ENCODE data around the gene MZB1. TPM values are rescaled to one million over a fixed set of nuclear protein-coding genes. Genes with fewer than 3 reads are reported as not detected.

Gene MZB1
- total RNA-seq, 2 experiments from 2014 or later: 0.42 to 0.63 TPM

DNA sequence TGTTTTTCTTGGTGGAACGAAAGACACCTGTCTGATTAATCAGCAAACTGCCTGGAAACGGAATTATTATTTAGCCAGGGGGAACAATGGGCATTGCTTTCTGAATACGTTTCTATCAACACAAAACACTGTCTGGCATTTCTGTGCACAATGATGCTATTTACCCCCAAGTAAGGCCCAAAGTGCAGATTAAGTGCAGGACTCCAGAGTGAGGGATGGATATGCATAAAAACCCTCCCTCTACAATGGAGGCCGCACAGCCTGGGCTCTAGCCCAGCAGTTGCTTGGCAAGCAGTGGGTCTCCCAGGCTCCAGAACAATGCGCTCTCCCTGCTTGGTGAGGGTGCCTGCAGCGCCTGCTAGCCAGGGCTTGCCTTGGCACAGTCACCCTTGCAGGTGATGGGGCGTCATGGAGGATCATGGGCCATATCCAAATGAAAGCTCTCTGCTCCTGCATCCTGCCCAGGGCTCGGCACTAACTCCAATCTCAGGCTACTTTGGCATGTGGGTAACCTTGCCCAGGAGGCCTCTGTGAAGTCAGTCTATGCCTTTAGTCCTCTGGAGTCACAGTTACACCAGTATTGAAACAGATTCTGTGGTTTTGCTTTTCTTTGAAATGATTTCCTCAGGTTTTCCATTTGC lies 25.6 kb upstream of the MZB1 start:
- intact Hi-C loops (cut with DNase I, micrococcal nuclease): no loop called here
- H3K4me3 ChIP-seq (ENCODE audit: low read length): no peak overlapping the region
- no peaks in the 10 kb centered on the region for H3K9me3 Mint-ChIP-seq
- ATAC-seq (ENCODE audit: poor library complexity): peak; percentile 22
- peaks cover 23% of the 10 kb centered on the region for H3K4me1 Mint-ChIP-seq (ENCODE audit: low read depth)
- peaks cover 5% of the 10 kb centered on the region for H3K36me3 ChIP-seq (ENCODE audit: insufficient read depth, low read length)
- H3K27ac ChIP-seq (ENCODE audit: low read depth in 1 of 2, low read length in 2 of 2): no peak overlapping the region
- H3K36me3 Mint-ChIP-seq (ENCODE audit: low read depth): peaks cover 28% of the 10 kb centered on the region
- H3K4me3 Mint-ChIP-seq: no peak overlapping the region
- TF ChIP-seq CTCF (IDR thresholded peaks at IDR 0.05): no peak
- H3K27me3 Mint-ChIP-seq: no peaks in the 10 kb centered on the region
- ChIA-PET CTCF (interaction anchor here (0.8 to 1.3 kb wide), 2 partner anchors 12 to 102 kb away, joined by 3 to 4 read pairs; partner anchors contain the start of gene SPATA24), POLR2A (interaction anchor here (0.7 to 1.7 kb wide), 3 partner anchors 25 to 73 kb away, joined by 3 to 6 read pairs (median 3); partner anchors contain the start of genes MZB1 and STING1)
- H3K9me3 ChIP-seq (ENCODE audit: control insufficient read depth in 1 of 2, insufficient read depth in 1 of 2, low read length in 2 of 2): no peaks in the 10 kb centered on the region
- H3K27ac Mint-ChIP-seq: no peak overlapping the region
- peaks cover 19% of the 10 kb centered on the region for H3K4me1 ChIP-seq (ENCODE audit: insufficient read depth, low read length)
- H3K27me3 ChIP-seq (ENCODE audit: control insufficient read depth in 1 of 2, insufficient read depth in 2 of 2, low read length in 2 of 2): no peaks in the 10 kb centered on the region
- no peak for DNase-seq

DNA sequence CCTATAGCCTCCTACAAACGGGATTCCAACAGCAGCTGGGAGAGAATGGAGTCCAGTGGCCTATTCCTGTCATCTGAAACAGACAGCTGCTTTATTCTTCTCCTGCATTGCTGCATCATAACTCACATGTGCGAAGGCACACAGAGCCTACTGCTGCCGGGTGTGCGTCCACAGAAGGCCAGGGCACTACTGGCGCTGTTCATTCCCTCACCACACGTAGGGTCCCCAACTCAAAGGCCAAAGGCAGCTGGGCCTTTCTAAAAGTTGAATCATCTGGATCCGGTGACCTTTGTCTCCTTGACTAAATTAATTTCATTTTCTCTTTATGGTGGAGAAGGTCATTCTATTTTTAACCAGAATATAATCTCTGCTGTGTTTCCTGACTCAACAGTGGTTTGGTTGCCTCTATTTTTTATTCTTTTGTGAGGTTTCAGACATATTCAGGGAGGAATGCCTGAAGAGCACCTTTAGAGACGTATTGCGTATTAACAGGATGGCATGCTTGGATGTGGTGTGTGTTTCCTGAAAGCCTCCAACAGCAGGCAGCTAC lies 24.9 kb upstream of the MZB1 start:
- Histone ChIP-seq H3K4me3 (ENCODE audit: low read length) (no peak overlapping the region), H3K36me3 (ENCODE audit: insufficient read depth, low read length) (peaks cover 5% of the 10 kb centered on the region), H3K27me3 (ENCODE audit: control insufficient read depth in 1 of 2, insufficient read depth in 2 of 2, low read length in 2 of 2) (no peaks in the 10 kb centered on the region), H3K27ac (ENCODE audit: low read depth in 1 of 2, low read length in 2 of 2) (no peak overlapping the region), H3K9me3 (ENCODE audit: control insufficient read depth in 1 of 2, insufficient read depth in 1 of 2, low read length in 2 of 2) (no peaks in the 10 kb centered on the region), H3K4me1 (ENCODE audit: insufficient read depth, low read length) (peaks cover 19% of the 10 kb centered on the region)
- peaks cover 21% of the 10 kb centered on the region for H3K36me3 Mint-ChIP-seq (ENCODE audit: low read depth)
- ChIA-PET POLR2A (interaction anchor here (0.7 to 1.7 kb wide), 5 partner anchors 11 to 73 kb away, joined by 3 to 6 read pairs (median 3); partner anchors contain the start of genes MZB1, SPATA24 and STING1), CTCF (interaction anchor here (1.3 to 1.6 kb wide), 2 partner anchors 8 to 103 kb away, joined by 4 read pairs; no protein-coding TSS in a partner anchor)
- no peaks in the 10 kb centered on the region for H3K27me3 Mint-ChIP-seq
- H3K4me1 Mint-ChIP-seq (ENCODE audit: low read depth): peaks cover 23% of the 10 kb centered on the region
- H3K4me3 Mint-ChIP-seq: peak overlapping the region; percentile 27
- peak in 2 of 14 experiments; percentile 28 to 31 for DNase-seq
- intact Hi-C loops (cut with DNase I, micrococcal nuclease): no loop called here
- H3K9me3 Mint-ChIP-seq: no peaks in the 10 kb centered on the region
- no peak overlapping the region for H3K27ac Mint-ChIP-seq
- TF ChIP-seq CTCF (IDR thresholded peaks at IDR 0.05): no peak
- peak; percentile 82 for ATAC-seq (ENCODE audit: poor library complexity)

DNA sequence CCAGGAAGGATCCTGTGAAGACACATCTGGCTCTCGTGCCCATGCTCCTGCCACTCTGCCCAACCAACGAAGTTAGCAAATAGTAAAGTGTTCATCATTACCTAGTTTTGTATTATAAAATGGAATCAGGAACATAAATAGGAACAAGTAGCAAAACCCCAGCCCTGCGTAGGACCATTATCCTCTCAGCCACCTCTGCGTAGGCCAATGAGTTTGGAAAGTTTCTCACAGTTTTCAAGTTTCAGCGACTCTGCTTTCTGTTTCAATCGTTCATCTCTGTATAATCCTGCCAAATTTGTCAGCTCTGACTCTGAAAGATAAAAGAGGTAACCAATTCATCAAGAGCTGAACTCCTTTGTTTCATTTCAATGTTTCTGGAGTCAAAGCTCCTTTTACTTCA lies 24.2 kb upstream of the MZB1 start:
- Histone ChIP-seq H3K36me3 (ENCODE audit: insufficient read depth, low read length) (peaks cover 4% of the 10 kb centered on the region), H3K4me3 (ENCODE audit: low read length) (no peak overlapping the region), H3K4me1 (ENCODE audit: insufficient read depth, low read length) (peaks cover 19% of the 10 kb centered on the region), H3K9me3 (ENCODE audit: control insufficient read depth in 1 of 2, insufficient read depth in 1 of 2, low read length in 2 of 2) (no peaks in the 10 kb centered on the region), H3K27me3 (ENCODE audit: control insufficient read depth in 1 of 2, insufficient read depth in 2 of 2, low read length in 2 of 2) (no peaks in the 10 kb centered on the region), H3K27ac (ENCODE audit: low read depth in 1 of 2, low read length in 2 of 2) (no peak overlapping the region)
- no peak for TF ChIP-seq CTCF (IDR thresholded peaks at IDR 0.05)
- peaks cover 23% of the 10 kb centered on the region for H3K4me1 Mint-ChIP-seq (ENCODE audit: low read depth)
- H3K4me3 Mint-ChIP-seq: no peak overlapping the region
- no peaks in the 10 kb centered on the region for H3K9me3 Mint-ChIP-seq
- intact Hi-C loops (cut with DNase I, micrococcal nuclease): no loop called here
- ATAC-seq (ENCODE audit: poor library complexity) (no peak), DNase-seq (no peak)
- no peaks in the 10 kb centered on the region for H3K27me3 Mint-ChIP-seq
- CTCF ChIA-PET: interaction anchor here (1.6 kb wide), 1 partner anchor 8 kb away, joined by 4 read pairs; no protein-coding TSS in a partner anchor
- H3K27ac Mint-ChIP-seq: no peak overlapping the region
- H3K36me3 Mint-ChIP-seq (ENCODE audit: low read depth): peaks cover 15% of the 10 kb centered on the region
- POLR2A ChIA-PET: interaction anchor here (1.0 to 1.5 kb wide), 3 partner anchors 10 to 72 kb away, joined by 3 to 4 read pairs (median 3); partner anchors contain the start of gene SPATA24

All from CD4-positive, alpha-beta T cell (primary cell).